ENCODE measurements around the gene B4GALT3. TPM values are rescaled to one million over a fixed set of nuclear protein-coding genes. Genes with fewer than 3 reads are reported as not detected.

B4GALT3 gene
- total and polyA plus RNA-seq, 9 of the 15 experiments (the other 6 are each of a cell fraction or from before 2014, with no cell fraction given), result 31.2 to 103 (median 46.1) TPM

DNA sequence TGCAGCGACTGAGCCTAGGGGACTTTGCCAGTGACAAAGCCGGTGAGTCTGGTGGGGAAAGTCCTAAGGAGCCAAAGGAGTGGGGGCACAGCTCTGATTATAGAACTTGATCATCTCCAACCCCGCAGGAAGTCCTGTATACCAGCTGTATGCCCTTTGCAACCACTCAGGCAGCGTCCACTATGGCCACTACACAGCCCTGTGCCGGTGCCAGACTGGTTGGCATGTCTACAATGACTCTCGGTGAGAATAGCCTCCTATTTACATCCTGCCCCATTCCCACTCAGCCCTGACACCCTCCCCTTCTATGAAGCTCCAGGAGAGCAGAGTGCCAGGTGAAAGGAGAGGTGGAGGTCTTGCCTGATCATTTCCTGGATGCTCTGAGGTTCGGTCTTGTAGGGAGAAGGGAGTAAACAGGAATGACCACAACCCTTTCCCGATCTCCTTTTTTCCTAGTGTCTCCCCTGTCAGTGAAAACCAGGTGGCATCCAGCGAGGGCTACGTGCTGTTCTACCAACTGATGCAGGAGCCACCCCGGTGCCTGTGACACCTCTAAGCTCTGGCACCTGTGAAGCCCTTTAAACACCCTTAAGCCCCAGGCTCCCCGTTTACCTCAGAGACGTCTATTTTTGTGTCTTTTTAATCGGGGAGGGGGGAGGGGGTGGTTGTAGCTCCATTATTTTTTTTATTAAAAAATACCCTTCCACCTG lies 12.3 kb downstream of the B4GALT3 start:
- Histone ChIP-seq H3K4me1 (replicated peaks in 1 of 2; ENCODE audit: control insufficient read depth in 2 of 2, insufficient read depth in 2 of 2, low read length in 2 of 2) (peaks cover 63 to 78% of the 10 kb centered on the region in 2 experiments), H3K9me3 (replicated peaks; ENCODE audit: control insufficient read depth, insufficient read depth, low read depth, low read length) (no peaks in the 10 kb centered on the region), H3K4me2 (ENCODE audit: insufficient read depth, low read length) (peak overlapping the region; percentile 95), H3K79me2 (ENCODE audit: control insufficient read depth, insufficient read depth, low read length) (peaks cover 66% of the 10 kb centered on the region), H3K9ac (ENCODE audit: insufficient read depth in 1 of 2, low read depth in 2 of 2, low read length in 2 of 2) (peak overlapping the region; percentile 86 to 97; a peak in 3 of 4 replicates), H4K20me1 (replicated peaks; ENCODE audit: control insufficient read depth, insufficient read depth, low read length) (no peaks in the 10 kb centered on the region), H3K27me3 (ENCODE audit: control insufficient read depth in 2 of 2, insufficient read depth in 2 of 2, low read length in 2 of 2) (no peaks in the 10 kb centered on the region), H3K36me3 (ENCODE audit: control insufficient read depth, insufficient read depth, low read length) (peaks cover 68% of the 10 kb centered on the region), H3K9me1 (ENCODE audit: control insufficient read depth, insufficient read depth, low read length) (no peaks in the 10 kb centered on the region), H3K4me3 (peak overlapping the region; percentile 55), H3K27ac (ENCODE audit: extremely low read depth, low read depth, low read length) (peak overlapping the region; percentile 83), H2AFZ (ENCODE audit: low read depth, low read length) (no peak overlapping the region)
- FAIRE-seq (no peak), DNase-seq (ENCODE audit: extremely low read depth in 1 of 4, low spot score in 3 of 4) (no peak), ATAC-seq (no peak)
- ChIA-PET CTCF (ENCODE audit: low intra/inter-chr PET ratio) (interaction anchor here (1.0 to 1.3 kb wide), 2 partner anchors 176 to 209 kb away, joined by 4 to 6 read pairs; no protein-coding TSS in a partner anchor), POLR2A (interaction anchor here (0.5 to 4.7 kb wide), 11 partner anchors 7 to 232 kb away, joined by 3 to 33 read pairs (median 4); partner anchors contain the start of genes B4GALT3, DEDD, NDUFS2 and UFC1)
- in situ Hi-C loops (cut with MboI) (no loop called here), intact Hi-C loops (cut with micrococcal nuclease) (loop anchor here (5.0 kb wide), 1 partner anchor 33 kb away; the partner anchor contains the start of gene DEDD)
- BruUV-seq (replicated peaks), result no TSS peak
- TF ChIP-seq SMAD1 (IDR thresholded peaks at IDR 0.05; ENCODE audit: low read depth, low read length, partially characterized antibody) (no peak), CBX2 (IDR thresholded peaks at IDR 0.05; ENCODE audit: insufficient read depth, low read length, poor library complexity, severe bottlenecking) (no peak), PCBP2 (IDR thresholded peaks at IDR 0.05; ENCODE audit: low read depth, low read length, poor library complexity, severe bottlenecking) (no peak)
- 67% methylated on average over 13 of the region's 14 CpGs for WGBS (ENCODE audit: insufficient coverage, low coverage, missing lambda C conversion rate)

GRCh38 chr1:161163793-161164192 lies 13.5 kb downstream of the B4GALT3 start:
- FAIRE-seq, result no peak
- in situ Hi-C loops (cut with MboI), result no loop called here
- no peak overlapping the region for H2AFZ ChIP-seq (ENCODE audit: low read depth, low read length)
- CTCF ChIA-PET (ENCODE audit: low intra/inter-chr PET ratio), result no interaction called here
- H3K4me1 ChIP-seq (replicated peaks in 1 of 2; ENCODE audit: control insufficient read depth in 2 of 2, insufficient read depth in 2 of 2, low read length in 2 of 2), result peaks cover 64 to 87% of the 10 kb centered on the region in 2 experiments
- H3K79me2 ChIP-seq (ENCODE audit: control insufficient read depth, insufficient read depth, low read length), result peaks cover 73% of the 10 kb centered on the region
- intact Hi-C loops (cut with micrococcal nuclease), result no loop called here
- H3K27ac ChIP-seq (ENCODE audit: extremely low read depth, low read depth, low read length), result no peak overlapping the region; the same call in 1 of the 3 replicates
- ATAC-seq, result no peak
- no peaks in the 10 kb centered on the region for H4K20me1 ChIP-seq (replicated peaks; ENCODE audit: control insufficient read depth, insufficient read depth, low read length)
- 0 out of 2 replicates have a peak overlapping the region, but pooled peaks have one; percentile 83 for H3K4me2 ChIP-seq (ENCODE audit: insufficient read depth, low read length)
- peak overlapping the region; percentile 65 to 67; a peak in 1 of 4 replicates for H3K9ac ChIP-seq (ENCODE audit: insufficient read depth in 1 of 2, low read depth in 2 of 2, low read length in 2 of 2)
- H3K36me3 ChIP-seq (ENCODE audit: control insufficient read depth, insufficient read depth, low read length), result peaks cover 59% of the 10 kb centered on the region
- no peaks in the 10 kb centered on the region for H3K9me3 ChIP-seq (replicated peaks; ENCODE audit: control insufficient read depth, insufficient read depth, low read depth, low read length)
- no peaks in the 10 kb centered on the region for H3K27me3 ChIP-seq (ENCODE audit: control insufficient read depth in 2 of 2, insufficient read depth in 2 of 2, low read length in 2 of 2)
- no TSS peak for BruUV-seq (replicated peaks)
- no peaks in the 10 kb centered on the region for H3K9me1 ChIP-seq (ENCODE audit: control insufficient read depth, insufficient read depth, low read length)
- no peak for DNase-seq (ENCODE audit: extremely low read depth in 1 of 4, low spot score in 3 of 4)
- POLR2A ChIA-PET, result interaction anchor here (0.6 to 4.3 kb wide), 3 partner anchors 9 to 90 kb away, joined by 3 to 30 read pairs (median 4); partner anchors contain the start of genes B4GALT3 and UFC1
- no peak overlapping the region for H3K4me3 ChIP-seq
- WGBS (ENCODE audit: insufficient coverage, low coverage, missing lambda C conversion rate), result 87% methylated on average over 5 of the region's 5 CpGs
- no peak for TF ChIP-seq PRMT5 (CRISPR knock-in tag; IDR thresholded peaks at IDR 0.05)
- no peak for TF ChIP-seq RERE (CRISPR knock-in tag; IDR thresholded peaks at IDR 0.05; ENCODE audit: borderline replicate concordance)
- no peak for TF ChIP-seq KLF16 (IDR thresholded peaks at IDR 0.05)
- no peak for TF ChIP-seq PHF8 (IDR thresholded peaks at IDR 0.05; ENCODE audit: borderline replicate concordance, low read length)
- TF ChIP-seq RBFOX2 (IDR thresholded peaks at IDR 0.05; ENCODE audit: low read depth, low read length), result no peak
- TF ChIP-seq EGR1 (conservative IDR thresholded peaks at IDR 0.05), result peak; percentile 29; the same call in 1 of the 2 replicates

All from K562 (cell line).